Lung (tissue), 12 donors: ENCODE results near the gene KIAA0319L. TPM values are rescaled to one million over a fixed set of nuclear protein-coding genes. Genes with fewer than 3 reads are reported as not detected.

Experiments used
- ATAC-seq: fragments of 200-7000 bp; cut with Tn5 transposase; one replicate; pipeline ENCODE4 v1.9.1; 2020; ENCODE audit warnings: moderate number of reproducible peaks; ENCODE audit not compliant: insufficient read depth, low FRiP score
- DNase-seq, 3 donors: peaks; one replicate each; pipeline ENCODE4 v3.0.0-alpha.2; 2013 to 2017
- H3K27ac ChIP-seq, 2 donors: one replicate each; pipeline ENCODE4 v1.5.1; 2013; ENCODE audit warnings: mild to moderate bottlenecking in 2 of 2, moderate library complexity in 2 of 2, control low read depth in 1 of 2, inconsistent platforms in 1 of 2, low read depth in 1 of 2, low read length in 1 of 2
- H3K27me3 ChIP-seq, 3 donors: one replicate each; pipeline ENCODE4 v1.5.1; 2013; ENCODE audit warnings: low read length in 2 of 3; ENCODE audit not compliant: control insufficient read depth in 3 of 3, insufficient read depth in 3 of 3
- H3K36me3 ChIP-seq, 4 donors: one replicate each; pipeline ENCODE4 v1.5.1; 2013; ENCODE audit warnings: low read length in 4 of 4, mild to moderate bottlenecking in 1 of 4, moderate library complexity in 1 of 4; ENCODE audit not compliant: control insufficient read depth in 4 of 4, insufficient read depth in 4 of 4
- H3K4me1 ChIP-seq, 5 donors: one replicate each; pipeline ENCODE4 v1.5.1; 2013; ENCODE audit warnings: low read length in 5 of 5, mild to moderate bottlenecking in 2 of 5, moderate library complexity in 1 of 5; ENCODE audit not compliant: control insufficient read depth in 5 of 5, insufficient read depth in 5 of 5
- H3K4me3 ChIP-seq: one replicate; pipeline ENCODE4 v1.5.1; 2013; ENCODE audit warnings: mild to moderate bottlenecking, control low read depth, moderate library complexity
- H3K9ac ChIP-seq, 2 donors: one replicate each; pipeline ENCODE4 v1.5.1; 2013; ENCODE audit warnings: low read length in 2 of 2, control low read depth in 1 of 2; ENCODE audit not compliant: insufficient read depth in 1 of 2
- H3K9me3 ChIP-seq, 4 donors: one replicate each; pipeline ENCODE4 v1.5.1; 2013; ENCODE audit warnings: low read length in 3 of 4, mild to moderate bottlenecking in 1 of 4, moderate library complexity in 1 of 4; ENCODE audit not compliant: control insufficient read depth in 4 of 4, insufficient read depth in 3 of 4
- CTCF ChIP-seq: IDR thresholded peaks from 2 replicates; pipeline ENCODE4 v1.5.1; 2012; ENCODE audit warnings: mild to moderate bottlenecking; ENCODE audit errors: control extremely low read depth, extremely low read depth
- WGBS, 2 donors: extraction: QIAGEN DNeasy Blood & Tissue Kit; methylation state at CpG; one replicate each; pipeline ENCODE4 v1.1.7; 2013; 5-methylcytosine and 5-hydroxymethylcytosine counted together
- polyA plus RNA-seq, 2 donors: library from polyadenylated mRNA; stranded (reverse); fragments of 200-250 nt; gene quantifications; one replicate each; pipeline ENCODE4 v1.2.1, GENCODE V29; 2013
- total RNA-seq, 2 donors: library from RNA; depleted of rRNA in 1 of 2; stranded (reverse); fragments of >200 nt in 1 of 2; gene quantifications; one replicate each; pipeline ENCODE4 v1.2.1, GENCODE V29; 2014 to 2021
- donor health status: control.
- donor health status: control.
- donor health status: Bipolar disorder and iron deficiency.
- donor health status: healthy.
- donor health status: DM: yes; HTN: yes; CAD: no.

KIAA0319L gene
- total and polyA plus RNA-seq, 4 donors = 20.3 to 121 (median 60.9) TPM

DNA sequence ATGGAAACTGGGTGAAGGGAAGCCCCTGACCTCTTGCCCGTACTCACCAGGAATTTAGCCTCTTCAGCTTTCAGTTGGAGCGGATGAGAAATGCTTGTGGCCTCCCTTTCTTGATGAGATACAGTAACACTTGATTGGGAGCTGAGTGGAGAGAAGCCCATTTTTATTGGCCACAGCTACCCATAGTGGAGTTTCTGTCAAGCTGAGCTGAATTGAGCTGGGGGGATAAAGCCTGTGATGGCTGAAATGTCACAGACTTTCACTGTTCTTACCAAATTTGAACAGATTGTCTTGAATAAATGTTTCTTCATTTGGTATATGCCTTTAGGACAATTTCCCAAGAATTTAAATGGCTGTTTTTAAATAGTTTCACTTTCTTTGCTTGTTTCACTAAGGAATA is 162.8 kb downstream of the KIAA0319L start:
- peaks cover 20 to 57% (median 33%) of the 10 kb centered on the region in 4 donors for H3K36me3 ChIP-seq
- no peaks in the 10 kb centered on the region for H3K9me3 ChIP-seq
- ATAC-seq (no peak), DNase-seq (no peak)
- no peak for TF ChIP-seq CTCF
- WGBS, 2 donors = 94 to 96% methylated on average over 2 of the region's 2 CpGs
- no peak overlapping the region for H3K27ac ChIP-seq
- H3K4me3 ChIP-seq = no peak overlapping the region
- H3K4me1 ChIP-seq = no peaks in the 10 kb centered on the region
- H3K27me3 ChIP-seq = no peaks in the 10 kb centered on the region
- no peak overlapping the region for H3K9ac ChIP-seq

- H3K9me3 ChIP-seq = no peaks in the 10 kb centered on the region
- ATAC-seq (no peak), DNase-seq (no peak)
- H3K27me3 ChIP-seq = no peaks in the 10 kb centered on the region
- 66 to 88% methylated on average over 10 of the region's 10 CpGs for WGBS, 2 donors
- H3K36me3 ChIP-seq = peaks cover 18 to 48% (median 24%) of the 10 kb centered on the region in 4 donors
- no peaks in the 10 kb centered on the region for H3K4me1 ChIP-seq
- no peak overlapping the region for H3K9ac ChIP-seq
- TF ChIP-seq CTCF = no peak
- no peak overlapping the region for H3K4me3 ChIP-seq
- H3K27ac ChIP-seq = no peak overlapping the region
Measured at GRCh38 chr1:35390600-35391494, 166.4 kb downstream of the KIAA0319L start.

DNA sequence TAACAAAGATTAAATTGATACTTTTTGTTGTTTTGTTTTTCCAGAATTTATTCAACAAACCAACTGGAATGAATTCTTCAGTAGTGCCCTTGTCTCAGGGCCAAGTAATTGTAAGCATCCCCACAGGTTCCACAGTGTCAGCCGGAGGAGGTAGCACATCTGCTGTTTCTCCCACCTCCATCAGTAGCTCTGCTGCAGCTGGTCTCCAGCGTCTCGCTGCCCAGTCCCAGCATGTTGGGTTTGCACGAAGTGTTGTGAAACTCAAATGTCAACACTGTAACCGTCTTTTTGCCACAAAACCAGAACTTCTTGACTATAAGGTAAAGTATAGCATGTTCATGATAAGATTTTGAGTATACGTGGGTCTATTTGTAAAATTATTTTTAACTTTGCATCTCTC is 170.2 kb downstream of the KIAA0319L start:
- peaks cover 2 to 31% (median 15%) of the 10 kb centered on the region in 4 donors for H3K36me3 ChIP-seq
- WGBS, 2 donors = 32 to 75% methylated on average over 6 of the region's 6 CpGs
- no peak for ATAC-seq

More for the DNA sequence above, 170.2 kb downstream of the KIAA0319L start:
- no peak overlapping the region for H3K4me3 ChIP-seq
- H3K9me3 ChIP-seq = no peaks in the 10 kb centered on the region
- H3K9ac ChIP-seq = no peak overlapping the region
- no peak overlapping the region for H3K27ac ChIP-seq
- no peak for DNase-seq
- H3K27me3 ChIP-seq = no peaks in the 10 kb centered on the region
- H3K4me1 ChIP-seq = no peaks in the 10 kb centered on the region
- no peak for TF ChIP-seq CTCF
